Measurements from ENCODE around the gene KIF6.

The KIF6 gene

DNA sequence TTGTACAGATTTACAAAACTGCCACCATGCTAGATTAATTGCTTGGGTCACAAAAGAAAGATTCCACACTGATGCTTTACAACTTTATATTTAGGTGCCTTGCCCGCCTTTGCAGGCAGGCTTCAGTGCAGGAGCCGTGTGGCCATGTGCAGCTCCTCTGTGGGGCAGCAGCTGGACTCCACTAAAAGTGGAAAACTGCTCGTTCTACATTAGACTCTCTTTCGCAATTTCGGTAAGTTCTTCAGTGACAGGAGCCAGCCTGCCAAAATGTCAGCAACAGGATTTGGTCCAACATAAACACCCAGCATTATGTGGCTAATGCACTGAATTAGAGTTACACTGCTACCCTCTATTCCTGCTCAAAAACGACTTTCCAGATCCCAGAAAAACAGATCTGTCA, 228.3 kb downstream of the KIF6 start:
- no peak for DNase-seq (ENCODE audit: extremely low spot score)
- POLR2A ChIA-PET = no interaction called here
- CTCF ChIA-PET = no interaction called here
- TF ChIP-seq, protein P1, sequence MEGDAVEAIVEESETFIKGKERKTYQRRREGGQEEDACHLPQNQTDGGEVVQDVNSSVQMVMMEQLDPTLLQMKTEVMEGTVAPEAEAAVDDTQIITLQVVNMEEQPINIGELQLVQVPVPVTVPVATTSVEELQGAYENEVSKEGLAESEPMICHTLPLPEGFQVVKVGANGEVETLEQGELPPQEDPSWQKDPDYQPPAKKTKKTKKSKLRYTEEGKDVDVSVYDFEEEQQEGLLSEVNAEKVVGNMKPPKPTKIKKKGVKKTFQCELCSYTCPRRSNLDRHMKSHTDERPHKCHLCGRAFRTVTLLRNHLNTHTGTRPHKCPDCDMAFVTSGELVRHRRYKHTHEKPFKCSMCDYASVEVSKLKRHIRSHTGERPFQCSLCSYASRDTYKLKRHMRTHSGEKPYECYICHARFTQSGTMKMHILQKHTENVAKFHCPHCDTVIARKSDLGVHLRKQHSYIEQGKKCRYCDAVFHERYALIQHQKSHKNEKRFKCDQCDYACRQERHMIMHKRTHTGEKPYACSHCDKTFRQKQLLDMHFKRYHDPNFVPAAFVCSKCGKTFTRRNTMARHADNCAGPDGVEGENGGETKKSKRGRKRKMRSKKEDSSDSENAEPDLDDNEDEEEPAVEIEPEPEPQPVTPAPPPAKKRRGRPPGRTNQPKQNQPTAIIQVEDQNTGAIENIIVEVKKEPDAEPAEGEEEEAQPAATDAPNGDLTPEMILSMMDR (IDR thresholded peaks at IDR 0.05; ENCODE audit: control extremely low read depth, extremely low read depth, low read depth, missing control alignments) = no peak

DNA sequence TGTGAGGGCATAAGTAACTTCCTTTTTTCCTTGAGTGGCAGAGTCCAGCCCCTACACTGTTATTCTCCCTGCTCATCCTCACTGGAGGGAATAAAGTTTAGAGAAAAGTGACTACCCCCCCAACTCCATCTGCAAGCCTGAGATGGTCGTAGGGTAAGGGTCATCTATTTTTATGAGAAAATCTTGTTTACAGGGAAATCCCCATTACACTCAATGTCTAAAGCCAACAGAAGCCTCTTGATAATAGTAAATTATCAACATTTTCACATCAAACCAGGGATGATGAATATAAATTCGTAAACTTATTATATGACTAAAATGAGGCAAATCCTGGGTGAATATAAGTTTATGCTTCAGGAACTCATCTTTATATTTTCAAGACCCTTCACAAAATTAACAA, 228.8 kb downstream of the KIF6 start:
- TF ChIP-seq, protein P1 (IDR thresholded peaks at IDR 0.05; ENCODE audit: control extremely low read depth, extremely low read depth, low read depth, missing control alignments) = no peak
- POLR2A ChIA-PET = no interaction called here
- DNase-seq (ENCODE audit: extremely low spot score) = no peak
- CTCF ChIA-PET = no interaction called here

DNA sequence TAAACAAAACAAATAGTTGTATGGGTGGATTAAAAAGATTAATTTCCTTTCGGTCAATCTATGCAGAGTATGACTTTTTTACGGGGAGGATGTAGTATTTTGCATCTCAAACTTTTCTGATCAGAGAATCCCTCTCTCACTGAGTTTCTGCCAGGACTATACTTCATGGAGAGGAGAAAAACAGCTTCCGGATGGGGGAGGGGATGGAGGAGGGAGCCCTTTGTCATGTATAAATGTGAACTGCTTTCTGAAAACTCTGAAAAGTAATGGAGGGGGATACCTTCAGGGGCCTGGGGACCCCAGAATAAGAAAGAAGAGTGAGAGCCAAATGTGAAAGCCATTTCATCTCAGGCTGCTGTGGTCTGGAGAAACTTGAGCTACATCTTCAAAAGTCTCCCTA, 229.6 kb downstream of the KIF6 start:
- POLR2A ChIA-PET = no interaction called here
- DNase-seq (ENCODE audit: extremely low spot score) = no peak
- CTCF ChIA-PET = no interaction called here
- TF ChIP-seq, protein P1 (IDR thresholded peaks at IDR 0.05; ENCODE audit: control extremely low read depth, extremely low read depth, low read depth, missing control alignments) = no peak

DNA sequence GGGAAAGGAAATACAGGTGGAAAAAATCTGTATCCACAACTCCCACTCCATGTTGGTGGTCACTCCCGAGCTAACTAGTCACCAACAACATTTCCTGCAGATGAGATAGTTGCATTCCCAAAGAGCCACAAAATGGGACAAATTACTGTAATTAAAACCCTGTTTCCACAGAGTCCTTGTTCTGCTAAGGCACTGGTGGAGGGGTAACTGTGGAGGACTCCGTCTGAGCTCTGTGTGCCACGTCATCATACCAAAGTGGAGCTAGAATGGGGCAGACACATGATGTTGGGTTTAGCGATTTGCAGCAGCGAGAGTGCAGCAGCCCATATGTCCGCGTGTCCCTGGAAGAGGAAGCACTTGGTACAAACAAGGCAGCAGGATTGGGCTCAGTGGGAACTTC, 230.2 kb downstream of the KIF6 start:
- DNase-seq (ENCODE audit: extremely low spot score) = no peak
- TF ChIP-seq, protein P1 (IDR thresholded peaks at IDR 0.05; ENCODE audit: control extremely low read depth, extremely low read depth, low read depth, missing control alignments) = no peak
- POLR2A ChIA-PET = no interaction called here
- CTCF ChIA-PET = no interaction called here

DNA sequence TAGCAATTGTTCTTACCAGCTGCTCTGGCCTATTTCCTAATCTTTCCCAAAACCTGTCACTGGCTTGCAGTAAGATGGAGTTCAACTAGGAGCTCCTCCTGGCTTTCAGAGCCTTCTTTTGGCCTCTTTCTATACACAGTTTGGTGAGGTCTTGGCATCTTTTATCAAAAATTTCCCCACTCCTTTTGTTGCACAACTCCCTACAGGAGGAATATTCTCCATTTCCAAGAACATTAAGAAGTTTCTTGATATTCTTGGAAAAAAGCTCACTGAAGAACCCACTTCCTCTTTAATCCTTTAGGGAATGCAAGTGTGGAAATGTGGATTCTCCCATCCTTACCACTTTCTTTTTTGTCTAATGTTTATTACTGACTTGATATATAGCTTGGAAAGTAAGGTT, 231.4 kb downstream of the KIF6 start:
- TF ChIP-seq, protein P1 (IDR thresholded peaks at IDR 0.05; ENCODE audit: control extremely low read depth, extremely low read depth, low read depth, missing control alignments) = no peak
- DNase-seq (ENCODE audit: extremely low spot score) = no peak
- ChIA-PET CTCF (interaction anchor here (1.6 kb wide), 1 partner anchor 9 kb away, joined by 5 read pairs; no protein-coding TSS in a partner anchor), POLR2A (no interaction called here)

DNA sequence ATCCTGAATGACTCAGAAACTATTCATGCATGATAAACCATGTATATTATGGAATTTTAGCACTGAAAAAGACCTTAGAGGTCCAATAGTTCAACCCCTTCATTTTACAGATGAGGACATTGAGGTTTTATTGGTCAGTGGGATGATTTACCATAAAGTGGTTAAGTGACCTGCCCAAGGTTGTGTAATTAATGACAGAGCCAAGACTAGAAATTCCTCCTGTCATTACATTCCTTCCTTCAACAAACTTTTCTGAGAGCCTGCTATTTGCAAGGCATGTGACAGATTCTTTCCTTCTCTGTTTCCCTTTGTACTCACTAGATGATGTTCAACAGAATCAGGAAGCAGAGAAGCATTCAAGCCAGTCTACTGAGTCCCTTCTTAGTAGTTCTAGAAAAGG, 232.0 kb downstream of the KIF6 start:
- TF ChIP-seq, protein P1 (IDR thresholded peaks at IDR 0.05; ENCODE audit: control extremely low read depth, extremely low read depth, low read depth, missing control alignments) = no peak
- ChIA-PET POLR2A (no interaction called here), CTCF (interaction anchor here (1.6 kb wide), 1 partner anchor 10 kb away, joined by 5 read pairs; no protein-coding TSS in a partner anchor)
- DNase-seq (ENCODE audit: extremely low spot score) = no peak

DNA sequence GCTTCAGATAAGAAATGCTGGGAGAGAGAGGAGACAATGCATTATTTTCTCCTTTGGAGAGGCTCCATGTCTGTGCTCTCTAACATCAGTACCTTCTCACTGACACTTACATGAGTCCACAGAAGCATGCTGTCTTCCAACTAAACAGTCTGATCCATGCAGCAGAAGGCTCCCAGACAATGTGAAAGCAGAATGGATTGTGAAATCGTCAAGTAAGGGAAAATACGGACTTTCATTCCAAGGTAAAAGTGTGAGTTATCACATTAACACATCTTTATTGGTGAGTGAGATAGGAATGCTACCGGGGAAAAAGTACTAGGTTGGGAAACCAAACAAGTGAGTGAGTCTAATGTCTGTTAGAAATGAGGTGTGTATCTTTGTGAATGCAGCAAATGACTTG, 235.1 kb downstream of the KIF6 start:
- no peak for DNase-seq (ENCODE audit: extremely low spot score)
- POLR2A ChIA-PET = no interaction called here
- CTCF ChIA-PET = interaction anchor here (1.2 kb wide), 1 partner anchor 18 kb away, joined by 3 read pairs; no protein-coding TSS in a partner anchor
- TF ChIP-seq, protein P1 (IDR thresholded peaks at IDR 0.05; ENCODE audit: control extremely low read depth, extremely low read depth, low read depth, missing control alignments) = no peak
